HEK293T (cell line): ENCODE results near the gene HSPA12A.

Experiments used
- CTCF ChIA-PET: fragments of 350-600 bp; formaldehyde crosslinking; extraction: SDS; loops from one replicate; lab custom pipeline; 2021; ENCODE audit warnings: antibody characterized with exemption, inconsistent platforms; lab: Yijun Ruan, JAX
- POLR2A ChIA-PET: fragments of 350-600 bp; formaldehyde crosslinking; extraction: SDS; loops from one replicate; lab custom pipeline; 2020; ENCODE audit warnings: antibody characterized with exemption, inconsistent platforms; lab: Yijun Ruan, JAX
- DNase-seq: peaks from one replicate; pipeline ENCODE4 v3.0.0; 2012; ENCODE audit warnings: mixed read lengths; ENCODE audit errors: extremely low spot score
- ARNT ChIP-seq: fragments of 450-650 bp; IDR thresholded peaks from 2 replicates; pipeline ENCODE4 v1.6.1; 2017; ENCODE audit warnings: mild to moderate bottlenecking
- BHLHE40 ChIP-seq: fragments of 450-650 bp; IDR thresholded peaks from 2 replicates; pipeline ENCODE4 v1.6.1; 2016; ENCODE audit warnings: mild to moderate bottlenecking, moderate library complexity, borderline replicate concordance
- CTBP1 ChIP-seq: fragments of 450-650 bp; IDR thresholded peaks from 2 replicates; pipeline ENCODE4 v1.6.1; 2016; ENCODE audit warnings: borderline replicate concordance
- ELF4 ChIP-seq: fragments of 450-650 bp; IDR thresholded peaks from 2 replicates; pipeline ENCODE4 v1.6.1; 2017; ENCODE audit warnings: antibody characterized with exemption
- FOXA1 ChIP-seq: fragments of 450-650 bp; IDR thresholded peaks from 2 replicates; pipeline ENCODE4 v1.6.1; 2016; ENCODE audit warnings: mild to moderate bottlenecking
- FOXK2 ChIP-seq: fragments of 450-650 bp; IDR thresholded peaks from 2 replicates; pipeline ENCODE4 v1.6.1; 2016; ENCODE audit warnings: mild to moderate bottlenecking
- FOXM1 ChIP-seq: fragments of 450-650 bp; IDR thresholded peaks from 2 replicates; pipeline ENCODE4 v1.6.1; 2017; ENCODE audit warnings: mild to moderate bottlenecking, borderline replicate concordance
- HDGF ChIP-seq: fragments of 450-650 bp; IDR thresholded peaks from 2 replicates; pipeline ENCODE4 v1.6.1; 2017; ENCODE audit warnings: antibody characterized with exemption, borderline replicate concordance
- L3MBTL2 ChIP-seq: fragments of 450-650 bp; conservative IDR thresholded peaks from 2 replicates; pipeline ENCODE4 v1.6.1; 2016; ENCODE audit warnings: mild to moderate bottlenecking
- LEF1 ChIP-seq: fragments of 450-650 bp; IDR thresholded peaks from 2 replicates; pipeline ENCODE4 v1.6.1; 2017; ENCODE audit warnings: mild to moderate bottlenecking, borderline replicate concordance
- NFRKB ChIP-seq: fragments of 450-650 bp; IDR thresholded peaks from 2 replicates; pipeline ENCODE4 v1.6.1; 2016; ENCODE audit warnings: mild to moderate bottlenecking, moderate library complexity
- PKNOX1 ChIP-seq: fragments of 450-650 bp; IDR thresholded peaks from 2 replicates; pipeline ENCODE4 v1.6.1; 2016
- SP1 ChIP-seq: fragments of 450-650 bp; IDR thresholded peaks from 2 replicates; pipeline ENCODE4 v1.6.1; 2017
- SUZ12 ChIP-seq: fragments of 450-650 bp; IDR thresholded peaks from 2 replicates; pipeline ENCODE4 v1.6.1; 2016; ENCODE audit warnings: mild to moderate bottlenecking
- TARDBP ChIP-seq: fragments of 450-650 bp; IDR thresholded peaks from 2 replicates; pipeline ENCODE4 v1.6.1; 2016
- ZNF384 ChIP-seq: fragments of 450-650 bp; IDR thresholded peaks from 2 replicates; pipeline ENCODE4 v1.6.1; 2016

The HSPA12A gene

GRCh38 chr10:116630020-116630419, 112.3 kb downstream of the HSPA12A start:
- ChIA-PET CTCF (no interaction called here), POLR2A (no interaction called here)
- TF ChIP-seq FOXK2 (no peak), BHLHE40 (no peak), ZNF384 (no peak)
- DNase-seq, result no peak

GRCh38 chr10:116629340-116629739, 113.0 kb downstream of the HSPA12A start:
- POLR2A ChIA-PET, result no interaction called here
- TF ChIP-seq FOXM1 (no peak), SP1 (no peak), NFRKB (no peak), FOXK2 (no peak), BHLHE40 (no peak), ZNF384 (no peak), TARDBP (no peak), PKNOX1 (no peak), ELF4 (no peak), LEF1 (no peak), CTBP1 (no peak), ARNT (no peak), L3MBTL2 (no peak), HDGF (no peak), SUZ12 (no peak), FOXA1 (no peak)
- CTCF ChIA-PET, result no interaction called here
- no peak for DNase-seq

GRCh38 chr10:116627386-116627933, 114.9 kb downstream of the HSPA12A start:
- DNase-seq, result no peak
- TF ChIP-seq ELF4, result no peak
- TF ChIP-seq ARNT, result no peak
- no peak for TF ChIP-seq FOXM1
- no peak for TF ChIP-seq CTBP1
- TF ChIP-seq SP1, result no peak
- no peak for TF ChIP-seq ZNF384
- POLR2A ChIA-PET, result interaction anchor here (0.9 kb wide), 1 partner anchor 161 kb away, joined by 4 read pairs; no protein-coding TSS in a partner anchor
- CTCF ChIA-PET, result interaction anchor here (1.2 to 1.5 kb wide), 3 partner anchors 161 to 589 kb away, joined by 3 to 11 read pairs (median 7); no protein-coding TSS in a partner anchor

GRCh38 chr10:116626815-116627214, 115.6 kb downstream of the HSPA12A start:
- ChIA-PET POLR2A (no interaction called here), CTCF (interaction anchor here (0.5 to 1.5 kb wide), 5 partner anchors 20 to 1047 kb away, joined by 3 to 11 read pairs (median 4); no protein-coding TSS in a partner anchor)
- TF ChIP-seq SP1, result no peak
- no peak for TF ChIP-seq ZNF384
- no peak for TF ChIP-seq ELF4
- no peak for TF ChIP-seq SUZ12
- TF ChIP-seq L3MBTL2, result no peak
- TF ChIP-seq FOXA1, result no peak
- TF ChIP-seq FOXM1, result no peak
- TF ChIP-seq FOXK2, result no peak
- TF ChIP-seq ARNT, result no peak
- no peak for TF ChIP-seq PKNOX1
- TF ChIP-seq TARDBP, result no peak
- no peak for TF ChIP-seq HDGF
- no peak for TF ChIP-seq NFRKB
- no peak for DNase-seq

GRCh38 chr10:116625845-116626244, 116.5 kb downstream of the HSPA12A start:
- TF ChIP-seq BHLHE40 (no peak), ARNT (no peak), ZNF384 (no peak), ELF4 (no peak)
- ChIA-PET POLR2A (no interaction called here), CTCF (no interaction called here)
- DNase-seq, result no peak

- ChIA-PET POLR2A (no interaction called here), CTCF (no interaction called here)
- DNase-seq, result no peak
- TF ChIP-seq L3MBTL2 (no peak), HDGF (no peak), NFRKB (no peak), SP1 (no peak), ELF4 (no peak), TARDBP (no peak), CTBP1 (no peak)
Measured at GRCh38 chr10:116621934-116622655, 120.3 kb downstream of the HSPA12A start.

GRCh38 chr10:116621476-116621875, 120.9 kb downstream of the HSPA12A start:
- no peak for DNase-seq
- no peak for TF ChIP-seq FOXM1
- TF ChIP-seq HDGF, result no peak
- TF ChIP-seq PKNOX1, result no peak
- TF ChIP-seq LEF1, result no peak
- no peak for TF ChIP-seq SUZ12
- TF ChIP-seq TARDBP, result no peak
- no peak for TF ChIP-seq CTBP1
- no peak for TF ChIP-seq FOXA1
- TF ChIP-seq L3MBTL2, result no peak
- TF ChIP-seq ZNF384, result no peak
- no peak for TF ChIP-seq SP1
- TF ChIP-seq ELF4, result no peak
- TF ChIP-seq NFRKB, result no peak
- no peak for TF ChIP-seq FOXK2
- no peak for TF ChIP-seq BHLHE40
- TF ChIP-seq ARNT, result no peak
- ChIA-PET CTCF (no interaction called here), POLR2A (no interaction called here)
